Spinal cord (tissue), 10 donors: Measurements from ENCODE around the gene DEF6. TPM values are rescaled to one million over a fixed set of nuclear protein-coding genes. Genes with fewer than 3 reads are reported as not detected.
"Not testable (repeated sequence)": the region's sequence is repeated elsewhere in the genome, so short reads cannot be mapped to it uniquely, and the experiment has no call there.

Experiments
- DNase-seq, 6 donors: peaks; one replicate each; pipeline versions ENCODE4 v3.0.0 to v3.0.0-alpha.2; 2013 to 2015; ENCODE audit warnings: low spot score in 6 of 6, low read depth in 4 of 6
- H3K27ac ChIP-seq: one replicate; pipeline ENCODE4 v1.5.1; 2013; ENCODE audit warnings: low read depth, low read length, control low read depth
- H3K27me3 ChIP-seq: one replicate; pipeline ENCODE4 v1.6.1; 2013; ENCODE audit warnings: low read length; ENCODE audit not compliant: control insufficient read depth, insufficient read depth
- H3K36me3 ChIP-seq: one replicate; pipeline ENCODE4 v1.6.1; 2013; ENCODE audit warnings: low read length; ENCODE audit not compliant: control insufficient read depth, insufficient read depth
- H3K4me1 ChIP-seq: one replicate; pipeline ENCODE4 v1.6.1; 2013; ENCODE audit warnings: low read length; ENCODE audit not compliant: control insufficient read depth, insufficient read depth
- H3K4me3 ChIP-seq: one replicate; pipeline ENCODE4 v1.5.1; 2013; ENCODE audit warnings: low read depth, low read length, control low read depth
- H3K9me3 ChIP-seq: one replicate; pipeline ENCODE4 v1.6.1; 2013; ENCODE audit warnings: low read length; ENCODE audit not compliant: control insufficient read depth, insufficient read depth
- WGBS: methylation state at CpG from one replicate; pipeline ENCODE4 v1.1.5; 2013; ENCODE audit warnings: missing lambda C conversion rate; ENCODE audit not compliant: insufficient coverage; 5-methylcytosine and 5-hydroxymethylcytosine counted together
- polyA plus RNA-seq, 2 donors: library from polyadenylated mRNA; unstranded; fragments of 120-200 nt; gene quantifications; one replicate each; pipeline ENCODE4 v1.2.1, GENCODE V29; 2013; ENCODE audit not compliant: insufficient read length in 2 of 2
- total RNA-seq, 2 donors: library from RNA; depleted of rRNA in 1 of 2; stranded (reverse); fragments of 120-200 nt in 1 of 2; fragments of >200 nt in 1 of 2; gene quantifications; one replicate each; pipeline versions ENCODE4 v1.2.3 to v1.2.4, GENCODE V29; 2013 to 2014
- donor health status: healthy.

DEF6 gene
- total and polyA plus RNA-seq, 4 donors, result 4.9 to 6.7 (median 6.2) TPM

DNA sequence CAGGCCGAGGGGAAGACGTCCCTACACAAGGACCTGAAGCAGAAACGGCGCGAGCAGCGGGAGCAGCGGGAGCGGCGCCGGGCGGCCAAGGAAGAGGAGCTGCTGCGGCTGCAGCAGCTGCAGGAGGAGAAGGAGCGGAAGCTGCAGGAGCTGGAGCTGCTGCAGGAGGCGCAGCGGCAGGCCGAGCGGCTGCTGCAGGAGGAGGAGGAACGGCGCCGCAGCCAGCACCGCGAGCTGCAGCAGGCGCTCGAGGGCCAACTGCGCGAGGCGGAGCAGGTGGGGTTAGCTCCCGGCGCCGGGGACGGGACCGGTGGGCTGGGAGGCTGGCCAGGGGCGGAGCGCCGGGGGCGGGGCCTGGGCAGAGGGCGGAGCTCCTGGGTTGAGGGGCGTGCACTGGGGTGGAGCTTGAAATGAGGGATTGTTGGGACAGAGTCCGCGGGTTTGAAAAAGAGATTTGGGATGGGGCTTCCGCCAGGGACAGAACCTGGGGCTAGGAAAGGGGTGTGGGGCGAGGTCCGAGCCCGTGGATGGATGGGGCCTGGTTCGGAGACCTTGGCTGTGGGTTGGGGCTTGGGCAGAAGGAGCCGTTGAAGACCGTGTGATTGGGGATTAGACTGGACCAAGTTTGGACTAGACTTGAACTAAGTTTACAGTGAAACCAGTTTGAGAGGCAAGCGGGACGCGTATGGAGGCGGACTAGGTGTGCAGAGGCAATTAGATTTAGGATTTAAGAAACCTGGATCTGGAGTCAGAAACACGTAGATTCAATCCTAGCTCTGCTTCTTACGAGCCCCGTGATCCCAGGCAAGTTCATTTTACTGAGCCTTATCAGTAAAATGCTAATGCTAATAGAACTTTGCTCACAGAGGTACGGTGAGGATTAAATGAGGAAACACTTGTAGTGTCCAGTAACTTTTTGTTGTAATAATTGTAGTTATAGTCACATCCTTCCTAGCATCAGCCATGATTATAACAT lies 20.9 kb downstream of the DEF6 start:
- Histone ChIP-seq H3K36me3 (no peaks in the 10 kb centered on the region), H3K27me3 (no peaks in the 10 kb centered on the region), H3K9me3 (no peaks in the 10 kb centered on the region), H3K4me1 (peaks cover 16% of the 10 kb centered on the region), H3K27ac (no peak overlapping the region), H3K4me3 (peak overlapping the region; percentile 48)
- DNase-seq, result peak in 5 of 6 donors; percentile 62 to 96 (median 72)
- 4% methylated on average over 50 of the region's 55 CpGs for WGBS

- DNase-seq, result no peak
- H3K9me3 ChIP-seq, result no peaks in the 10 kb centered on the region
- WGBS, result 92% methylated on average over 15 of the region's 20 CpGs
- no peaks in the 10 kb centered on the region for H3K36me3 ChIP-seq
- H3K27ac ChIP-seq, result no peak overlapping the region
- H3K4me1 ChIP-seq, result peaks cover 16% of the 10 kb centered on the region
- H3K27me3 ChIP-seq, result no peaks in the 10 kb centered on the region
- no peak overlapping the region for H3K4me3 ChIP-seq
These were observed 21.9 kb downstream of the DEF6 start for GRCh38 chr6:35319346-35320030.

GRCh38 chr6:35320031-35320410 lies 22.4 kb downstream of the DEF6 start:
- H3K36me3 ChIP-seq, result no peaks in the 10 kb centered on the region
- WGBS, result no CpG with 5 or more reads among the region's 2 CpGs
- peaks cover 16% of the 10 kb centered on the region for H3K4me1 ChIP-seq
- no peak for DNase-seq
- no peaks in the 10 kb centered on the region for H3K9me3 ChIP-seq
- no peak overlapping the region for H3K4me3 ChIP-seq
- no peak overlapping the region for H3K27ac ChIP-seq
- H3K27me3 ChIP-seq, result no peaks in the 10 kb centered on the region

- no peak for DNase-seq
- peaks cover 16% of the 10 kb centered on the region for H3K4me1 ChIP-seq
- no peaks in the 10 kb centered on the region for H3K27me3 ChIP-seq
- H3K9me3 ChIP-seq, result no peaks in the 10 kb centered on the region
- H3K4me3 ChIP-seq, result no peak overlapping the region
- no peaks in the 10 kb centered on the region for H3K36me3 ChIP-seq
- WGBS, result 88% methylated on average over 8 of the region's 8 CpGs
- H3K27ac ChIP-seq, result no peak overlapping the region
These were observed 23.5 kb downstream of the DEF6 start for GRCh38 chr6:35321091-35321490.

DNA sequence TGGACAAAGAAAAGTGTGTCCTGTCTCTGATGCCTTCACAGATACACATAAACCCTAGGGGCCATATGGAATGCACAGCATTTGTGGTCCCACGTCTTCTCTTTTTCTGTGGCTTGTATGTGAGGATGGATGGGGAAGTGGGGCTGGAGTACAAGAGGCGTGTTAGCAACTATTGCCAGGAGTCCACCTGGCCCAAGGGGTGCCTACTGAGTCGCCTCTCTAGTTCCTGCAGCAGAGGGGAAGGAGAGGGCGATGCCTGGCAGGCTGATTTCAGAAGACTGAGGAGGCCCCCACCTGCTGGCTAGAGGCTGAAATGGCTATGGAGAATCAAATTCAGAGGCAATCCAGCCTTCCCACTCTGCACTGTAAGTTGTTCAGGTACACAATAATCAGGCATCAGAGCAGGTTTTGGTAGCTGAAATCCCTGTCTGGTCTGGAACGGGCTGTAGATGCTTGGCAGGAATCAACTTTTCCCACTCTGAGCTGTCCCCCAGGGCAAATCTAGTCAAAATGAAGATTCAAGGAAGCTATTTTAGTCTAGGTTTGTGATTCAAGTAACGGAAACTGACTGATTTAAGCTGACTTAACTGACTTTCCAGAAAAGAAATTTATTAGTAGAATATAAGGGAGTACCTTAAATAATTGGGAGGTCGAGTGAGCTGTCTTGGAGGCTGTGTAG lies 29.9 kb downstream of the DEF6 start:
- Histone ChIP-seq H3K36me3 (no peaks in the 10 kb centered on the region), H3K27ac (no peak overlapping the region), H3K27me3 (no peaks in the 10 kb centered on the region), H3K4me1 (no peaks in the 10 kb centered on the region), H3K4me3 (no peak overlapping the region), H3K9me3 (no peaks in the 10 kb centered on the region)
- WGBS, result 16% methylated on average over 3 of the region's 7 CpGs
- DNase-seq, result peak in 2 of 6 donors; percentile 52 to 64

DNA sequence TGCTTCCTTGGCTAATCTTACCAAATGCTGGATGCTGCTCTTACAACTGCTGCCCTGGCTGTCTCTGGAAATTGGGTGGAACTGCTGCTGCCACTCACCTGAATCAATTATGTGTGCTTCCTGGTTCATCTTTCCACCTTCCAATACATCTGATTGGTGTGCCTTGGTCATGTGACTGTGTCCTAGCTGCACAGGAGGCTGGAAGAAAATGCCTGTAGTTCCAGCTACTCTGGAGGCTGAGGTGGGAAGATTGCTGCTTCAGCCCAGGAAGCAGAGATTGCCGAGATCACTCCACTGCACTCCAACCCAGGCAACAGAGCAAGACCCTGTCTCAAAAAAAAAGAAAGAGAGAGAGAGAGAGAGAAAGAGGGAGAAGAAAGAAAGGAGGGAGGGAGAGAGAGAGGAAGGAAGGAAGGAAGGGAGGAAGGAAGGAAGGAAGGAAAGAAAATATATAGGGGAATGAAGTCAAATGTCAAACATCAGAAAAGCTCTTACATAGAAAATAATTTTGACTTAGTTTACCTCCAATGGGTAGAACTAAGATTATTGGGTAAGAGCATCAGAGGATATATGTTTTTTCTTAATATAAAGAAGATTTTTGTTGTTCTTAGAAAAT lies 30.6 kb downstream of the DEF6 start:
- no CpG with 5 or more reads among the region's 1 CpG for WGBS
- Histone ChIP-seq H3K4me1 (no peaks in the 10 kb centered on the region), H3K9me3 (no peaks in the 10 kb centered on the region), H3K4me3 (no peak overlapping the region), H3K27me3 (no peaks in the 10 kb centered on the region), H3K27ac (no peak overlapping the region), H3K36me3 (no peaks in the 10 kb centered on the region)
- no peak for DNase-seq

GRCh38 chr6:35328965-35329364 lies 31.3 kb downstream of the DEF6 start:
- not testable (repeated sequence) for H3K4me1 ChIP-seq, H3K4me3 ChIP-seq, H3K9me3 ChIP-seq, H3K27me3 ChIP-seq, DNase-seq, H3K27ac ChIP-seq, H3K36me3 ChIP-seq
- WGBS, result 89% methylated on average over 7 of the region's 8 CpGs

DNA sequence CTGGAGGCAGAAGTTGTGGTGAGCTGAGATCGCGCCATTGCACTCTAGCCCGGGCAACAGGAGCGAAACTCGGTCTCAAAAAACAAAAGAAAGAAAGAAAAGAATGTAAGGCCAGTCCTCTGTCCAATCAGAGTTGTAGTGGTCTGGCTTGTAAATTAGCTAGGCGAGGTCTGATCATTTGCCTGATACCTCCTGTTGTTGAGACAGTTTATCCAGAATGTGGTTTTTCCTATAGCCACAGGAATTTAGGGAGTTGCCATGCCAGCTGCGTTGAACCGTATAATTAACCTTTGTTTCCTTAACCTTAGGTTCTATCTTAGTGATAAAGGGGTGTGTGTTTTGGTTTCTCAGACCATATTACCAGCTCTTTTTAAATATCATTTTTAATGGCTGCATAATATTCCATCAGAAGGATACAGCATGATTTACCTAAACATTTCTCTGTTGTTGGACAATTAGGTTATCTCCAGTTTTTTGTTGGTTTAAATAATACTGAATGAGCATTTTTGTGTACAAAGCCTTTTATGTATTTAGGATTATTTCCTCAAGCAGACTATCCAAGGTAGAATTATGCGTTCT lies 33.0 kb downstream of the DEF6 start:
- H3K36me3 ChIP-seq, result no peaks in the 10 kb centered on the region
- DNase-seq, result no peak
- no peaks in the 10 kb centered on the region for H3K4me1 ChIP-seq
- H3K27ac ChIP-seq, result no peak overlapping the region
- no peak overlapping the region for H3K4me3 ChIP-seq
- H3K9me3 ChIP-seq, result no peaks in the 10 kb centered on the region
- no peaks in the 10 kb centered on the region for H3K27me3 ChIP-seq
- 59% methylated on average over 6 of the region's 9 CpGs for WGBS
